ENCODE results near the gene ARPC1B. TPM values are rescaled to one million over a fixed set of nuclear protein-coding genes. Genes with fewer than 3 reads are reported as not detected.

ARPC1B gene
- total and polyA plus RNA-seq, 3 donors from 2014 or later: 50.5 to 64.9 (median 64.6) TPM

DNA sequence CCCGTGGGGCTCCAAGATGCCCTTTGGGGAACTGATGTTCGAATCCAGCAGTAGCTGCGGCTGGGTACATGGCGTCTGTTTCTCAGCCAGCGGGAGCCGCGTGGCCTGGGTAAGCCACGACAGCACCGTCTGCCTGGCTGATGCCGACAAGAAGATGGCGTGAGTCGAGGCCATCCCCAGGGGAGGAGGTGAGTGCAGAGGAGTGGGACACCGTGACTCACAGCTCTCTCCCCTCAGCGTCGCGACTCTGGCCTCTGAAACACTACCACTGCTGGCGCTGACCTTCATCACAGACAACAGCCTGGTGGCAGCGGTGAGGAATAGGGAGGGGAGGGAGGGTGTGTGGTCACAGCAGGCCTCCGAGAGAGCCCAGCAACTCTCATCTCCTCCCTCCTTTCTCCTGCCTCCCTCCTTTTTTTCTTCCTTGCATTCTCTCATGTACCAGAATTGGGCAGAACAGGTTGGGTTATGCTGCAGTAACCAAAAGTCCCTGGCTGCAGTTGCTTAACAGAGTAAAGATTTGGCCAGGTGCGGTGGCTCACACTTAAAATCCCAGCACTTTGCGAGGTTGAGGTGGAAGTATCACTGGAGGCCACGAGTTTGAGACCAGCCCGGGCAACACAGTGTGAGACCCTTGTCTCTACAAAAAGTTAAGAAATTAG lies 16.5 kb downstream of the ARPC1B start:
- DNase-seq: no peak
- Histone ChIP-seq H3K4me3 (no peak overlapping the region), H3K27ac (no peak overlapping the region), H3K9me3 (no peaks in the 10 kb centered on the region), H3K4me1 (peaks cover 4% of the 10 kb centered on the region), H3K27me3 (no peaks in the 10 kb centered on the region), H3K36me3 (ENCODE audit: low read depth, missing control alignments) (no peaks in the 10 kb centered on the region)
- intact Hi-C loops (cut with DNase I; ENCODE audit: low total_unique reads): no loop called here
- WGBS, 2 donors: 87% methylated on average over 22 of the region's 23 CpGs
- TF ChIP-seq POLR2A (IDR thresholded peaks at IDR 0.05): no peak
- TF ChIP-seq, protein P1, sequence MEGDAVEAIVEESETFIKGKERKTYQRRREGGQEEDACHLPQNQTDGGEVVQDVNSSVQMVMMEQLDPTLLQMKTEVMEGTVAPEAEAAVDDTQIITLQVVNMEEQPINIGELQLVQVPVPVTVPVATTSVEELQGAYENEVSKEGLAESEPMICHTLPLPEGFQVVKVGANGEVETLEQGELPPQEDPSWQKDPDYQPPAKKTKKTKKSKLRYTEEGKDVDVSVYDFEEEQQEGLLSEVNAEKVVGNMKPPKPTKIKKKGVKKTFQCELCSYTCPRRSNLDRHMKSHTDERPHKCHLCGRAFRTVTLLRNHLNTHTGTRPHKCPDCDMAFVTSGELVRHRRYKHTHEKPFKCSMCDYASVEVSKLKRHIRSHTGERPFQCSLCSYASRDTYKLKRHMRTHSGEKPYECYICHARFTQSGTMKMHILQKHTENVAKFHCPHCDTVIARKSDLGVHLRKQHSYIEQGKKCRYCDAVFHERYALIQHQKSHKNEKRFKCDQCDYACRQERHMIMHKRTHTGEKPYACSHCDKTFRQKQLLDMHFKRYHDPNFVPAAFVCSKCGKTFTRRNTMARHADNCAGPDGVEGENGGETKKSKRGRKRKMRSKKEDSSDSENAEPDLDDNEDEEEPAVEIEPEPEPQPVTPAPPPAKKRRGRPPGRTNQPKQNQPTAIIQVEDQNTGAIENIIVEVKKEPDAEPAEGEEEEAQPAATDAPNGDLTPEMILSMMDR (IDR thresholded peaks at IDR 0.05): no peak

DNA sequence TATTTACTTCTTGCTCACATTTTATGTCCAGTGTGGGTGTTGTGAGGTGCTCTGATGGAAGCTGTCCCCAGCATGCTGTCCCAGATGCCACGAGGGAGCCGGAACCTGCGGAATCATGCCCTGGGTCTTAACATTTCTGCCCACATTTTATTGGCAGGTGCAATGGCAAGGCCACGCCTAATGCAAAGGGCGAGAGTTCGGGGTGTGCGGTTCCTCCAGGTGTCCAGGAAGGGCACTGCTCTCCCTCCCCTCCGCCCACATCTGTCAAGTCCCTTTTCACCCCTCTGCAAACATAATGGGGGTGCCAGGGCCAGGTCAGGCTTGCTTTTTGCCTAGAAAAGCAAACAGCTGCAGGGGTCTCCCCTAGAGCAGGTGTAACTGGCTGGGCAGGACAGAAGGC lies 17.5 kb downstream of the ARPC1B start:
- no peaks in the 10 kb centered on the region for H3K27me3 ChIP-seq
- H3K27ac ChIP-seq: peak overlapping the region in 1 of 2 donors; percentile 71
- no peaks in the 10 kb centered on the region for H3K36me3 ChIP-seq (ENCODE audit: low read depth, missing control alignments)
- no peak for DNase-seq
- peaks cover 4% of the 10 kb centered on the region for H3K4me1 ChIP-seq
- TF ChIP-seq POLR2A (IDR thresholded peaks at IDR 0.05): no peak
- TF ChIP-seq, protein P1 (IDR thresholded peaks at IDR 0.05): no peak
- 68% methylated on average over 8 of the region's 8 CpGs for WGBS, 2 donors
- peak overlapping the region; percentile 60 to 68 for H3K4me3 ChIP-seq
- no peaks in the 10 kb centered on the region for H3K9me3 ChIP-seq
- intact Hi-C loops (cut with DNase I; ENCODE audit: low total_unique reads): no loop called here

DNA sequence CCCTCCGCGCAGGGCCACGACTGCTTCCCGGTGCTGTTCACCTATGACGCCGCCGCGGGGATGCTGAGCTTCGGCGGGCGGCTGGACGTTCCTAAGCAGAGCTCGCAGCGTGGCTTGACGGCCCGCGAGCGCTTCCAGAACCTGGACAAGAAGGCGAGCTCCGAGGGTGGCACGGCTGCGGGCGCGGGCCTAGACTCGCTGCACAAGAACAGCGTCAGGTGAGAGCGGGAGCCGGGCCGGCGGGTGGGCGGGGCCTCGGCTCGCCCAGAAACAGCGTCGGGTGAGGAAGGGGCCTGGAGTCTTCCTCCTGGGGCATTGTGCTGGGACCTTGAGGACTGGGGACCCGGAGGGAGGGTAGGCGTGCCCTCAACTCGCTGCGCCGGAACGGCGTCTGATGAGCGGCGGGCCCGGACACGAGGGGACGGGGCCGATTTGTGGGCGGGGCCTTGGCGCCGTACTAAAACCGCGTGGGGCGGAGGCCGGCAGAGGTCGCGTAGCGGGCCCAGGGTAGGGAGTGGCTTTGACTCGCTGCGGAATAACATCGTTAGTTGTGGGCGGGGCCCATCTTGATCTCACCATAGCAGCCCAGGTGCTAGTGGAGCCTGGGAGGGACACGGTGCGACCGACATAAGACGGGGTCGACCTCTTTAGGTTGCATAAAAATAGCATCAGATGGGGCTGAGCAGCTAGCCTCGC lies 18.3 kb downstream of the ARPC1B start:
- no peaks in the 10 kb centered on the region for H3K9me3 ChIP-seq
- peak; percentile 85 for DNase-seq
- peak overlapping the region; percentile 60 to 68 for H3K4me3 ChIP-seq
- no peaks in the 10 kb centered on the region for H3K27me3 ChIP-seq
- no peaks in the 10 kb centered on the region for H3K36me3 ChIP-seq (ENCODE audit: low read depth, missing control alignments)
- no peak for TF ChIP-seq POLR2A (IDR thresholded peaks at IDR 0.05)
- TF ChIP-seq, protein P1 (IDR thresholded peaks at IDR 0.05): no peak
- intact Hi-C loops (cut with DNase I; ENCODE audit: low total_unique reads): no loop called here
- peaks cover 4% of the 10 kb centered on the region for H3K4me1 ChIP-seq
- H3K27ac ChIP-seq: peak overlapping the region in 1 of 2 donors; percentile 71
- WGBS, 2 donors: 2 to 6% methylated on average over 26 to 68 of the region's 68 CpGs

DNA sequence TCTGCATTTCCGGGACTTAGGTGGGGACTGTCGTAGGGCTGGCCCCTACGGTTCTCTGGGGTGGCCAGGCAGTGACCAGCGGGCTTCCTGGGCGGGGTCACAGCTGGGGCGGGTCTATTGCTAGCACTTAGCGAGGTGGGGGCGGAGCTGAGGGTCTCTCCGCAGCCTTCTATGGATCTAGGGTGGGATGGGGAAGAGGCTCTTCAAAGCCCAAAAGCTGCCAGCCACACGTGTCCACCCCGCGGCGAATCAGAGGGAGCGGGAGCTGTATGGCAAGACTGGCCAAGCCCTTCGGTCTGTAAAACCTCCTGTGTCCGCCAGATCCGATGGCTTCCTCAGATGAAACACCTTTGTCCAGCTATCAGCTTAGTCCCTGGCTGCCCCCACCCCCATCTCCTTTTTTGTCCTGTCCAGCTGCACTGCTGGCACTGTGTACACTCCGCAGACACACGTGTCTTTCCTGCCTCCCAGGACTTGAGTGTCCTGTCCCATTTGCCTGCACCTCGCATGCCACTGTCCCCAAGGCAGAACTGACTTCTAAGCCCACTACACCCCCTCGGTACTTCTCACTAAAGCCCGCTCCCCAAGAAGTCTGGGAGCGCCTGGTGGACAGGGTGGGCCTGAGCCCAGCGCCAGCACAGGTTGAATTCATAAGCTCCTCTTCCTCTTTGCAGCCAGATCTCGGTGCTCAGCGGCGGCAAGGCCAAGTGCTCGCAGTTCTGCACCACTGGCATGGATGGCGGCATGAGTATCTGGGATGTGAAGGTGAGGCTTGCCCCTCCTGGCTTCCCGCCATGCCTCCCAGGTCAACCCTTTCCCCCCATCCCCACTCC lies 19.0 kb downstream of the ARPC1B start:
- H3K4me3 ChIP-seq: peak overlapping the region; percentile 60 to 68
- DNase-seq: no peak
- 30% methylated on average over 12 to 30 of the region's 30 CpGs for WGBS, 2 donors
- no peaks in the 10 kb centered on the region for H3K9me3 ChIP-seq
- TF ChIP-seq, protein P1 (IDR thresholded peaks at IDR 0.05): no peak
- TF ChIP-seq POLR2A (IDR thresholded peaks at IDR 0.05): no peak
- peaks cover 4% of the 10 kb centered on the region for H3K4me1 ChIP-seq
- intact Hi-C loops (cut with DNase I; ENCODE audit: low total_unique reads): no loop called here
- no peaks in the 10 kb centered on the region for H3K36me3 ChIP-seq (ENCODE audit: low read depth, missing control alignments)
- peak overlapping the region in 1 of 2 donors; percentile 71 for H3K27ac ChIP-seq
- H3K27me3 ChIP-seq: no peaks in the 10 kb centered on the region
